Smooth muscle cell (in vitro differentiated cells): Measurements from ENCODE around the gene CDH8. TPM values are rescaled to one million over a fixed set of nuclear protein-coding genes. Genes with fewer than 3 reads are reported as not detected.

Source experiments
- DNase-seq: peaks from one replicate; lab custom pipeline; 2025; ENCODE audit not compliant: unreplicated experiment; lab: John Stamatoyannopoulos, UW
- H2AFZ ChIP-seq: fragments of 200-600 bp; sonication (generic); 2 replicates; pipeline ENCODE4 v1.6.0; 2016; ENCODE audit warnings: antibody characterized with exemption, low read depth, mild to moderate bottlenecking
- H3F3A ChIP-seq: fragments of 200-600 bp; sonication (generic); 2 replicates; pipeline ENCODE4 v1.6.0; 2017; ENCODE audit warnings: antibody characterized with exemption, low read depth
- H3K27ac ChIP-seq: fragments of 200-600 bp; sonication (generic); 2 replicates; pipeline ENCODE4 v1.5.1; 2016; ENCODE audit warnings: low read depth, mild to moderate bottlenecking
- H3K27me3 ChIP-seq: fragments of 200-600 bp; sonication (generic); 2 replicates; pipeline ENCODE4 v1.6.1; 2016; ENCODE audit warnings: low read depth, mild to moderate bottlenecking
- H3K36me3 ChIP-seq: fragments of 200-600 bp; sonication (generic); 2 replicates; pipeline ENCODE4 v1.5.1; 2016; ENCODE audit warnings: low read depth
- H3K4me1 ChIP-seq: fragments of 200-600 bp; sonication (generic); 2 replicates; pipeline ENCODE4 v1.5.1; 2016; ENCODE audit warnings: low read depth
- H3K4me2 ChIP-seq: fragments of 200-600 bp; sonication (generic); 2 replicates; pipeline ENCODE4 v1.6.0; 2016; ENCODE audit warnings: mild to moderate bottlenecking
- H3K4me3 ChIP-seq: fragments of 200-600 bp; sonication (generic); 2 replicates; pipeline ENCODE4 v1.5.1; 2016; ENCODE audit warnings: mild to moderate bottlenecking
- H3K79me2 ChIP-seq: fragments of 200-600 bp; sonication (generic); 2 replicates; pipeline ENCODE4 v1.6.0; 2016; ENCODE audit warnings: low read depth, mild to moderate bottlenecking
- H3K9ac ChIP-seq: fragments of 200-600 bp; sonication (generic); 2 replicates; pipeline ENCODE4 v1.6.0; 2016; ENCODE audit warnings: low read depth
- H3K9me3 ChIP-seq: fragments of 200-600 bp; sonication (generic); replicated peaks from 2 replicates; pipeline ENCODE4 v1.5.1; 2016; ENCODE audit warnings: low read depth
- H4K20me1 ChIP-seq: fragments of 200-600 bp; sonication (generic); 2 replicates; pipeline ENCODE4 v1.6.0; 2016; ENCODE audit warnings: low read depth
- WGBS: methylation state at CpG from one replicate; pipeline ENCODE4 v1.1.7; 2016; ENCODE audit warnings: low lambda C conversion rate; 5-methylcytosine and 5-hydroxymethylcytosine counted together
- polyA plus RNA-seq: library from polyadenylated mRNA; unstranded; fragments of >200 nt; fragmentation: Nextera tagmentation; extraction: Ambion mirVana; gene quantifications from 2 replicates; pipeline ENCODE4 v1.2.1, GENCODE V29; 2016
- total RNA-seq: library from RNA; depleted of rRNA; stranded (reverse); fragments of >200 nt; gene quantifications from 2 replicates; pipeline ENCODE4 v1.2.3, GENCODE V29; 2014
- TF ChIP-seq, protein P1 (sequence below): fragments of 200-600 bp; sonication (generic); IDR thresholded peaks from 2 replicates; pipeline ENCODE4 v1.5.1; 2017; ENCODE audit warnings: borderline replicate concordance, mild to moderate bottlenecking, antibody characterized with exemption; ENCODE audit not compliant: insufficient read depth, poor library complexity, severe bottlenecking

CDH8 gene
- total and polyA plus RNA-seq, 2 experiments from 2014 or later, result 1.8 to 5.5 TPM

DNA sequence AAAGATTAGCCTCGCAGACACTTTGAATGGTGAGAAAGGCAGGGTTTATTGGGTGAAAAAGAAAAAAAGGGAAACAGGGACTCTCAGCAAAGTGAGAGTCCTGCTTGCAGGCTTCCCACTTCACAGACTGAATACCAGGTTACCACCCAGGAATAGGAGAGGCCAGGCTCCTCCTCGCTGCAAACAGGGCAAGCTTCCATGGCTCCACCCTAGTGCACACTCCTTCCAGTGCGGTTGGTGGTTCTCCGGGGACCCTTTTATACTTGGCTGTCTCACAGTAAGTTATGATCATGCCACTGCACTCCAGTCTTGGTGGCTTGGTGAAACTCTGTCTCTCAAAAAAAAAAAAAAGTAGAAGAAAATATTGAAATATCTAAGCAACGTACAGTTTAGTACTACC, 30.5 kb upstream of the CDH8 start:
- Histone ChIP-seq H3K9me3 (no peaks in the 10 kb centered on the region), H3K9ac (no peak overlapping the region), H3K79me2 (no peaks in the 10 kb centered on the region), H3F3A (no peaks in the 10 kb centered on the region), H4K20me1 (no peaks in the 10 kb centered on the region), H2AFZ (no peak overlapping the region), H3K4me2 (no peak overlapping the region), H3K36me3 (no peaks in the 10 kb centered on the region), H3K4me3 (no peak overlapping the region), H3K27me3 (no peaks in the 10 kb centered on the region), H3K4me1 (no peaks in the 10 kb centered on the region), H3K27ac (no peak overlapping the region)
- TF ChIP-seq, protein P1, sequence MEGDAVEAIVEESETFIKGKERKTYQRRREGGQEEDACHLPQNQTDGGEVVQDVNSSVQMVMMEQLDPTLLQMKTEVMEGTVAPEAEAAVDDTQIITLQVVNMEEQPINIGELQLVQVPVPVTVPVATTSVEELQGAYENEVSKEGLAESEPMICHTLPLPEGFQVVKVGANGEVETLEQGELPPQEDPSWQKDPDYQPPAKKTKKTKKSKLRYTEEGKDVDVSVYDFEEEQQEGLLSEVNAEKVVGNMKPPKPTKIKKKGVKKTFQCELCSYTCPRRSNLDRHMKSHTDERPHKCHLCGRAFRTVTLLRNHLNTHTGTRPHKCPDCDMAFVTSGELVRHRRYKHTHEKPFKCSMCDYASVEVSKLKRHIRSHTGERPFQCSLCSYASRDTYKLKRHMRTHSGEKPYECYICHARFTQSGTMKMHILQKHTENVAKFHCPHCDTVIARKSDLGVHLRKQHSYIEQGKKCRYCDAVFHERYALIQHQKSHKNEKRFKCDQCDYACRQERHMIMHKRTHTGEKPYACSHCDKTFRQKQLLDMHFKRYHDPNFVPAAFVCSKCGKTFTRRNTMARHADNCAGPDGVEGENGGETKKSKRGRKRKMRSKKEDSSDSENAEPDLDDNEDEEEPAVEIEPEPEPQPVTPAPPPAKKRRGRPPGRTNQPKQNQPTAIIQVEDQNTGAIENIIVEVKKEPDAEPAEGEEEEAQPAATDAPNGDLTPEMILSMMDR, result no peak
- DNase-seq, result no peak
- WGBS, result 88% methylated on average over 5 of the region's 5 CpGs

DNA sequence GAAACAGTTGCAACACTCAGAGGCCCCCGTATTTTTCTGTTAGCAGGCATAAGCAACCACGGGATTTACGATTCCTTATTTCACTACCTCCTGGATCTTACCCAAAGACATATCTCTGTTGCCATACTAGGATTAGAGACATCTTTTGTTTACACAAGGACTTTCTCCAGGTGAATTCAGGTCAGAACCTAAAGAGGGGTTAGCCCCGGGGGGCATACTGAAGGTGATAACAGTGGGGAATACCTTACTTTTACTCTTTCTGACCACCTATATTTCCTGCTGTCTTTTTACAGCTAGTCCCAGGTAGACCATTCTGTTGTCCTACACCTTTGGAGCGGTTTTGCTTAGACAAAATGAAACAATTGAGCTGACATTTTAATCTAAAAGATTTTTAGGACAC, 27.9 kb upstream of the CDH8 start:
- H3K4me3 ChIP-seq, result no peak overlapping the region
- H3K36me3 ChIP-seq, result no peaks in the 10 kb centered on the region
- H3K79me2 ChIP-seq, result no peaks in the 10 kb centered on the region
- 80% methylated on average over 5 of the region's 5 CpGs for WGBS
- no peaks in the 10 kb centered on the region for H3K4me1 ChIP-seq
- no peak overlapping the region for H2AFZ ChIP-seq
- H3K9me3 ChIP-seq, result no peaks in the 10 kb centered on the region
- no peak overlapping the region for H3K27ac ChIP-seq
- TF ChIP-seq, protein P1, result no peak
- no peaks in the 10 kb centered on the region for H3F3A ChIP-seq
- no peaks in the 10 kb centered on the region for H3K27me3 ChIP-seq
- no peak for DNase-seq
- no peak overlapping the region for H3K9ac ChIP-seq
- no peak overlapping the region for H3K4me2 ChIP-seq
- H4K20me1 ChIP-seq, result no peaks in the 10 kb centered on the region

DNA sequence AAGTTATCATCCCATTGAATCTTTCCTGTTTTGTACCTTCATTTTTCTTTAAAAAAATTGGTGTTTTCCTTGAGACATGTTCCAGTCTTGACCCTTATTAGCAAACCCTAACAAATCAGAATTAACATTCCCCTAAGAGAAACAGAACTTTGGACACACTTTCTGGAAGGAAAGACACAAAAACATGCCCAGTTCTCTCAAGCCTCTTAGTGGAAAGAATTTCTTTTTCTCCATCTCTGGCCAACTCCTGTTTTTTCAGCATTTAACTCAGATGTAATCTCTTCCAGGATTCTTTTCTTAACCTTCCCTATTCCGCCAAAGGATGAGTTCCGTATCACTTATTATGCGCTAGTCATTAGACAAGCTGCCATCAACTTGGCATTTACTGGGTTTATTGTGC, 23.9 kb upstream of the CDH8 start:
- Histone ChIP-seq H3K4me2 (no peak overlapping the region), H3K9me3 (no peaks in the 10 kb centered on the region), H3K27ac (no peak overlapping the region), H3K36me3 (no peaks in the 10 kb centered on the region), H4K20me1 (no peaks in the 10 kb centered on the region), H2AFZ (no peak overlapping the region), H3K4me3 (no peak overlapping the region), H3F3A (no peaks in the 10 kb centered on the region), H3K4me1 (no peaks in the 10 kb centered on the region), H3K9ac (no peak overlapping the region), H3K79me2 (no peaks in the 10 kb centered on the region), H3K27me3 (peaks cover 3% of the 10 kb centered on the region)
- WGBS, result 91% methylated on average over 3 of the region's 3 CpGs
- TF ChIP-seq, protein P1, result no peak
- DNase-seq, result no peak

DNA sequence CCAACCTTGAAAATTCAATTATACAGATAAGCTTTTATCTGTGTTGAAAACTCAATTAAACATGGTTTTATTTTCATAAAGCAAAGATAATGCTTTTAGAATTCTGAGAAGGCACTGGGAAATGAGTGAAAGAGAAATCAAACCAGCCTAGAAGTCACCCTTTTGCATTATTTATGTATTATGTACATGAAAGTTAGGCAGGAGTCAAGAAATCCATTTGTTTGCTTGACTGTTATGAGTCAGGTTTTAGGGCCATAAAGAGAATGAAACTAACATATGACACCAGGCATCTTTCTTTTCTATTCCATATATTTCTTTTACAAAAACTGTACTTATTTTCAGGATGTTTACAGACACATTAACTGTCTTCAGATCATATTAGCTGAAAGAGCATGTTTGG, 23.3 kb upstream of the CDH8 start:
- no peak overlapping the region for H3K9ac ChIP-seq
- TF ChIP-seq, protein P1, result no peak
- H3K4me1 ChIP-seq, result no peaks in the 10 kb centered on the region
- H3K4me3 ChIP-seq, result no peak overlapping the region
- no peak overlapping the region for H3K27ac ChIP-seq
- no peak for DNase-seq
- no peak overlapping the region for H3K4me2 ChIP-seq
- no peaks in the 10 kb centered on the region for H3F3A ChIP-seq
- peaks cover 8% of the 10 kb centered on the region for H3K27me3 ChIP-seq
- no peaks in the 10 kb centered on the region for H3K79me2 ChIP-seq
- H3K9me3 ChIP-seq, result no peaks in the 10 kb centered on the region
- H2AFZ ChIP-seq, result no peak overlapping the region
- no peaks in the 10 kb centered on the region for H4K20me1 ChIP-seq
- no peaks in the 10 kb centered on the region for H3K36me3 ChIP-seq
